ENCODE data around the gene PSTPIP2.
"Not testable (repeated sequence)": the region's sequence is repeated elsewhere in the genome, so short reads cannot be mapped to it uniquely, and the experiment has no call there.

Gene PSTPIP2, protein sequence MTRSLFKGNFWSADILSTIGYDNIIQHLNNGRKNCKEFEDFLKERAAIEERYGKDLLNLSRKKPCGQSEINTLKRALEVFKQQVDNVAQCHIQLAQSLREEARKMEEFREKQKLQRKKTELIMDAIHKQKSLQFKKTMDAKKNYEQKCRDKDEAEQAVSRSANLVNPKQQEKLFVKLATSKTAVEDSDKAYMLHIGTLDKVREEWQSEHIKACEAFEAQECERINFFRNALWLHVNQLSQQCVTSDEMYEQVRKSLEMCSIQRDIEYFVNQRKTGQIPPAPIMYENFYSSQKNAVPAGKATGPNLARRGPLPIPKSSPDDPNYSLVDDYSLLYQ

DNA sequence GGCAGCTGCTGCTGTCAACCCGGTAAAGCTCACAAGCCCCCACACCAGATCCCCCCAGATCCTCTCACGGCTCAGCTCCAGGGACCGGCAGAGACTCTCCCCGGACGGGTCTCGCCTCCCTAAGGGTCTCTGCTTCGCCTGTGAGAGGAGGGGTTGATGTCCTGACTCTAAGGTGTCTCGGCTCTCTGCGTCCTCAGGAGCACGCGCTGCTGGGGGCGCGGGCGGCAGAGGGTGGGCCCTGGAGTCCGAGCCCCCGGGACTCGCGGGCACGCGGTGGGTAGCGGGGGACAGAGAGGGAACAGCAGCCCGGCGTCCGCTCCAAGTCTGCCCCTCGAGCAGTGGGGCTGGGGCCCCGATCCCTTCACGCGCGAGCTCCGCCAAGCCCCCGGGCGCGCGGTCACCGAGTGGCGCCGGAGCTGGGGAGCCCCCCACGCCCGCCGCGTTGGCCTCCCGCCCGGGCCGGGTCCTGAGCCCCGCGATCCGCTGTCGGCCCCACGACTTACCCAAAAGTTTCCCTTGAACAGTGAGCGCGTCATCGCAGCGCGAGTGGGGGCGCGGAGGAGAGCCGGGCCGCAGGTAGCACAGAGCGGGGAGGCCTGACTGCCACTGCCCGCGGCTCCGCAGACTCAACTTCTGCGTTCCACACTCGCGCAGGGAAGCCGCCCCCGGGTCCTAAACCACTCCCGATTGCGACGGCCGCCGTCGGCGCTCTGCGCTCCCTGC is at the start of gene PSTPIP2:
Gene PSTPIP2, minus strand, starts transcription at position 608 of the 723 bp plus-strand sequence. Its CDS starts 72 bp downstream, at position 536.
- DNase-seq (ENCODE audit: low read depth in 4 of 4, low spot score in 1 of 4) = peak; percentile 35 to 53 (median 45)

DNA sequence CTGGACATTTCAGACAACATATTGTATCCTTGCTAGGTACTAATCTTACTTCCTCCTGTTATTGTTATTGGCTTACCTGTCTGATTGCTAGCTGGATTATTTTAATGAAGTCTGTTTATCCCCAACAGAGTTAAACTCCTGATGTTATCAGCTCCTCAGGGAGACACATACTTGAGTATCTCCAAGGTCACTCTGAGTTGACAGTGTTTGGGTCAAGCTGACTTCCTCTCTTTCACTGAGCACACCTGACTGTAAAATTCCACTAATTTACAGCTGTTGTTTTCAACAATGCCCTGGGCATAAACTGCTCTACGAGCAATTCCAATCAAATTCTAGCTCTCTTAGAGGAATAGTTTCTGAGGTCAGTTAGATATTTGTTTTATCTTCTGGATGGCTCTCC is 41.7 kb upstream of the PSTPIP2 start:
- no peak for DNase-seq (ENCODE audit: low read depth in 4 of 4, low spot score in 1 of 4)

- no peak for DNase-seq (ENCODE audit: low read depth in 4 of 4, low spot score in 1 of 4)
Observed at GRCh38 chr18:46110406-46110805, 38.3 kb upstream of the PSTPIP2 start.

- DNase-seq (ENCODE audit: low read depth in 4 of 4, low spot score in 1 of 4) = no peak
Observed at GRCh38 chr18:46109386-46109785, 37.3 kb upstream of the PSTPIP2 start.

GRCh38 chr18:46104128-46104911 is 32.3 kb upstream of the PSTPIP2 start, which contains the start of gene HAUS1:
Gene HAUS1, plus strand, starts transcription at chr18:46104385. Its CDS starts 27 bp downstream, at chr18:46104412.
- DNase-seq (ENCODE audit: low read depth in 4 of 4, low spot score in 1 of 4) = peak; percentile 63 to 84 (median 76)

DNA sequence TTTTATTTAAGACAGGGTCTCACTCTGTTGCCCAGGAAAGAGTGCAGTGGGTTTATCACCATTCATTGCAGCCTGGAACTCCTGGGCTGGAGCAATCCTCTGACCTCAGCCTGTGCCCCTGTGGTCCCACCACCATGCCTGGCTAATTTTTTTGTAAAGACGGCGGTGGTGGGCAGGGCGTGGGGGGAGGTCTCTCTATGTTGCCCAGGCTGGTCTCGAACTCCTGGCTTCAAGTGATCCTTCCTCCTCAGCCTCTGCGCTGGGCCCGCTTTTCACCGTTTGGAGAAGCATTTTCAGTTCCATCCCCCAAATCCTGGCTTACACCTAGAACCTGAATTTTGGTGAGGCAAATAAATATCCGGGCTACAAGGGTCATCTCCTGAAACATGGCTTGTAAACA is 27.4 kb upstream of the PSTPIP2 start:
- no peak for DNase-seq (ENCODE audit: low read depth in 4 of 4, low spot score in 1 of 4)

DNA sequence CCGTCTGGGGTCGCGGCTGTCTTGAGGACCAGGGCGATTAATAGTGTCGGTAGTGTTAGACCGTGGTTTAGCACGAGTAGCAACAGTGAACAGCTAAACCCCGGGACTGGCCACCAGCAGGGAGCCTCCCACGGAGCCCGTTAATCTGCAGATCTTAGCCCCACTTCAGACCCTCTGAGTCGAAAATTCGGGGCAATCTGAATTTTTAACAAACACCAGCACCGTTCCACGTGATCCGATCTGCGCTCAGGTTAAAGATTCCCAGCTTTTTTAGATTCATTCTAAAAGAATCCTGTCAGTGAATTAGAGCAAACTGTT is 26.5 kb upstream of the PSTPIP2 start:
- no peak for DNase-seq (ENCODE audit: low read depth in 4 of 4, low spot score in 1 of 4)

- DNase-seq (ENCODE audit: low read depth in 4 of 4, low spot score in 1 of 4) = peak; percentile 67 to 82 (median 74)
Observed at GRCh38 chr18:46097801-46098615, 25.9 kb upstream of the PSTPIP2 start, which contains the start of gene ATP5F1A. Gene ATP5F1A, minus strand, starts transcription at chr18:46098296. Its CDS starts 65 bp downstream, at chr18:46098231.

- DNase-seq (ENCODE audit: low read depth in 4 of 4, low spot score in 1 of 4) = no peak
Observed at GRCh38 chr18:46097431-46097800, 25.4 kb upstream of the PSTPIP2 start.

DNA sequence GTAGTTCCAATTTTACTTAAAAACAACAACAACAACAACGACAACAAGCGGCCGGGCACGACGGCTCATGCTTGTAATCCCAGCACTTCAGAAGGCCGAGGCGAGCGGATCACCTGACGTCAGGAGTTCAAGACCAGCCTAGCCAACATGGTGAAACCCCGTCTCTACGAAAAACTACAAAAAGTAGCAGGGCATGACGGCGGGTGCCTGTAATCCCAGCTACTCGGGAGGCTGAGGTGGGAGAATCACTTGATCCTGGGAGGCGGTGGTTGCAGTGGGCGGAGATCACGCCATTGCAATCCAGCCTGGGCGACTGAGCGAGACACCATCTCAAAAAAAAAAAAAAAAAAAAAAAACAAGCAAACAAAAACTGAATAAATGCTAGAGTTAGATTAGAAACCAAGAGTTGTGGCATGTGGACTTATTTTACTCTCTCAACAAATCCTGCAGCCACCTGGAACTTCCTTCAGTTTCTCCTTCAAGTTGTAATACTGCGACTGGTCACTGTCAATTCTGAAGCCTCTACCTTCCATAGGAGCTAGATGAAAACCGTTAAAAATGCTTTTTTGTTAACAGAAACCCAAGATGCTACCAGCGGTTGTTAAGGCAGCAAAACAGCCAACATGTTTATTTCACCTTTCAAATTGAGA is 24.7 kb upstream of the PSTPIP2 start:
- DNase-seq (ENCODE audit: low read depth in 4 of 4, low spot score in 1 of 4) = no peak

- no peak for DNase-seq (ENCODE audit: low read depth in 4 of 4, low spot score in 1 of 4)
Observed at GRCh38 chr18:46095532-46095931, 23.5 kb upstream of the PSTPIP2 start.

- DNase-seq (ENCODE audit: low read depth in 4 of 4, low spot score in 1 of 4) = not testable (repeated sequence)
Observed at GRCh38 chr18:46088501-46088900, 16.4 kb upstream of the PSTPIP2 start.

DNA sequence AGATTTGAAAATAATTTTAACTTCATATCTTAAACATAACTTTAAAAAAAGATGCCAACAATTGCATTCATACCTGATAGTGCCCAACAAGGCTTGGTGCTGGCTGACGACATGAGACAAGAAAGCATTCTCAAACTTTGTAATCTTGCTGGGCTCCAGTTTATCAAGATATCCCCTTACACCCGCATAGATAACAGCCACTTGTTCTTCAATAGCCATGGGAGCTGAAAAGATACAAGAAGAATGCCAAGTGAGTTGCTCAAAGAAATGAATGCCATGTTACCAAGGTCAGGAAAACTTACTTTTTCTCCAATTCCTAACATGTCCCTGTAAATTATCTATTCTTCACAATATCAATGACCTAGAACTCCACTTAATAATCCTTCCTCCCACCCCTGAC is 12.4 kb upstream of the PSTPIP2 start:
- DNase-seq (ENCODE audit: low read depth in 4 of 4, low spot score in 1 of 4) = no peak

DNA sequence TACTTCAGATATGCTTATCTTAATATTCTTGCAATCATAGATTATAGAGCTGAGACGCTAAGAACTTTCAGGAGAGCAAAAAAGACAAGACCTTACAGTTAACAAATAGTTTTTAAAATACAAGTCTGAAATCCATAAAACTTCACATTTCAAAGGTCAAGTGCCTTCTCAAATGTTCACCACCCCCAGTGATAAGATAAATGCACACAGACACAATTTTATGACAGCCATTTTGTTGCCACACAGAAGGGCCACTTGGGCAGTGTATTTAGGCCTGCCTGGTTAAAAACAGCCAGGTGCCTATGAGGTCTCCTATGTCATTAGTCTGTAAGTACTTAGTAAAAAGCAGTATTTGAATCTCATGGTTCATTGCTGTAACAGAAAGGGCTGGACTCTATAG is 8.1 kb upstream of the PSTPIP2 start:
- no peak for DNase-seq (ENCODE audit: low read depth in 4 of 4, low spot score in 1 of 4)

- no peak for DNase-seq (ENCODE audit: low read depth in 4 of 4, low spot score in 1 of 4)
Observed at GRCh38 chr18:46079336-46079735, 7.3 kb upstream of the PSTPIP2 start.

- peak in 3 of 4 experiments; percentile 38 to 56 (median 45) for DNase-seq (ENCODE audit: low read depth in 4 of 4, low spot score in 1 of 4)
Observed at GRCh38 chr18:46073474-46074331, 1.6 kb upstream of the PSTPIP2 start.

DNA sequence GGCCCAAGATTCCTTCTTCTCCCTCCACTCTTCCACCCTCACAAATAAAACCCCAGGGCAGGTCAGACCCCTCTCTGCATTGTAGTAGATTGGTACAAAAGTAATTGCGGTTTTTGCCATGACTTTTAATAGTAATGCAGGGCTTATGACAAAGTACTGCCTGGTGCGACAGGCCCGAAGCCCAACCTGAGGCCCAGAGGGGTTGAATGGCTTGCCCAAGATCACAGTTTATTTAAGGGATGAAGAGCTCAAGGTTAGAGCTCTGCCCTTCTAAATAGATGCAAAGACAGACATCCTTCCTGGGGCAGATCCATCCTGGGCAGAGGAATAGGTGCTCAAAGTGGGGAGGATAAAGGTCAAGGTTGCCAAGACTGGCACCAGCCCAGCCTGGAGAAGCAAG is 899 bp upstream of the PSTPIP2 start:
- DNase-seq (ENCODE audit: low read depth in 4 of 4, low spot score in 1 of 4) = no peak

DNA sequence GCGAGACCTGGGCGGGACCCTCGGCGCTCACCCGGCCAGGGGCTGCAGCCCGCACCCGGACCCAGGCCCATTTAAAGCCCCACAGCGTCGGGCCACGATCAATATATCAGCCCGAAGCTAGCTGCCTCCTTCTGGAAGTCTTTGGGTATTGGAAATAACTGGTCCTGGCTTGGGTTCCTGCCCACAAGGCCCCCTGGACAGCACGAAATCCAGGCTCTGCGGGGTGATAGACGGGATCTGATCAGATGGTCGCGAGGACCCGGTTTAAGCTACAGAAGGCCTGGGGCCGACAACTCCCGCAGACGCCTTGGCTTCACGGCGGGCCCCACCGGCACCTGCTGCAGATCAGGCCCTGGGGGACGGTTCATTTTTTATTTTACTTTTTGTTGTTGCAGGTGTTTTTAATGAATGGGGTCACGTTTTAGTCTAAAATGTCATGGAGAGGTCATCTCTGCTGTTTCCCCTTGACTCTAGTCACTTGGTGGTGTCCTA is 362 bp upstream of the PSTPIP2 start:
- DNase-seq (ENCODE audit: low read depth in 4 of 4, low spot score in 1 of 4) = no peak

Data from stimulated activated CD4-positive, alpha-beta T cell treated with anti-CD3 and anti-CD28 coated beads, Interleukin-1b, Interleukin-23, amount 100 ng/mL, for 24 hours (primary cell).